ENCODE measurements around the gene PINK1. TPM values are rescaled to one million over a fixed set of nuclear protein-coding genes. Genes with fewer than 3 reads are reported as not detected.
A peak's percentile ranks its signal among the peaks of the same experiment; 100 is the strongest.

The PINK1 gene
- total RNA-seq, 1 donor from 2014 or later: 37.0 TPM

DNA sequence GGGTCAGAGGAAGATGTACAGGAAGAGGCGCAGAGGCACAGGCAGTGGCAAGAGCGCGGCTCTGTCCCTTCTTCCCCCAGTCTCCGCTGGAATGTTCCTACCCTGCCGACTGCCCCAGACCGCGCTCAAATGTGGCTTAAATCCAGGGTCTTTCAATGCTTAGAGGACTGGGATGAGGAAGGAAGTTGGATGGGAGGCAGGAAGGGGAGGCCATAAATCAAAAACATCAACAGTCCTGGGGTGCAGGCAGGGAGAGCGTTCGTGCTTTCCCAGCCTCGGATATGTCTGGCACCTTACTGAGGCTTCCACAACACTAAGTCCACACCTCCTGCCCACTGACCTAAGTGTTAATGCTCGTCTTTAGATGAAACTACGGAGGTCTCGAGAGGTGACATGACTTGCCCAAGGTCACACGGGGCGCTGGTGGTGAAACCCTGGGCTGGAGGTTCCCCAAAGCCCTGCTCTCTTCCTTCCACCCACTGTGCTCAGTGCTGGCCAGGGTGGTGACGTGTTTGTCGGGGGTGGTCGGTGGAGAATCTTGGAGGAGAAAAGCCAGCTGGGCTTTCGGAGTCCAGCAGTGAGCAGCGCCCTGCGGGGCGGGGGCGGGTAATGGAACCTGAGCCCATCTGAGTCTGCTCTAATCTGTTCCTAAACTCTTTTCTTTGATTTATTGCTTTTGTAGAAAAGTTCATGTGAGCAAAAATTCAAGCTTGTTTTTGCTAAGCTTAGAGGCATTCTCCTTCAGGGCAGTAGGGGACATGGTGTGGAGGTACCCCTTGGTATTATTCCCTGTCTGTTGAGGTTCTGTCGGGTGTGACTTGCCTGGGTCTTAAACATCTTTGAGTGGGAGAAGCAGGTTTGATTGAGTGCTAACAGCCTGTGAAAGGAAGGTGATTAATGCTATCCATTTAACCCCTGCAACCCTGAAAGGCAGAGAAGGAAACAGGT, 43.7 kb upstream of the PINK1 start:
- Mint-ChIP-seq H3K36me3 (no peaks in the 10 kb centered on the region), H3K4me3 (peak overlapping the region; percentile 35), H3K4me1 (ENCODE audit: unreplicated experiment) (peaks cover 19% of the 10 kb centered on the region), H3K27ac (peak overlapping the region; percentile 16), H3K27me3 (peaks cover 56% of the 10 kb centered on the region), H3K9me3 (no peaks in the 10 kb centered on the region)
- TF ChIP-seq, protein P1, sequence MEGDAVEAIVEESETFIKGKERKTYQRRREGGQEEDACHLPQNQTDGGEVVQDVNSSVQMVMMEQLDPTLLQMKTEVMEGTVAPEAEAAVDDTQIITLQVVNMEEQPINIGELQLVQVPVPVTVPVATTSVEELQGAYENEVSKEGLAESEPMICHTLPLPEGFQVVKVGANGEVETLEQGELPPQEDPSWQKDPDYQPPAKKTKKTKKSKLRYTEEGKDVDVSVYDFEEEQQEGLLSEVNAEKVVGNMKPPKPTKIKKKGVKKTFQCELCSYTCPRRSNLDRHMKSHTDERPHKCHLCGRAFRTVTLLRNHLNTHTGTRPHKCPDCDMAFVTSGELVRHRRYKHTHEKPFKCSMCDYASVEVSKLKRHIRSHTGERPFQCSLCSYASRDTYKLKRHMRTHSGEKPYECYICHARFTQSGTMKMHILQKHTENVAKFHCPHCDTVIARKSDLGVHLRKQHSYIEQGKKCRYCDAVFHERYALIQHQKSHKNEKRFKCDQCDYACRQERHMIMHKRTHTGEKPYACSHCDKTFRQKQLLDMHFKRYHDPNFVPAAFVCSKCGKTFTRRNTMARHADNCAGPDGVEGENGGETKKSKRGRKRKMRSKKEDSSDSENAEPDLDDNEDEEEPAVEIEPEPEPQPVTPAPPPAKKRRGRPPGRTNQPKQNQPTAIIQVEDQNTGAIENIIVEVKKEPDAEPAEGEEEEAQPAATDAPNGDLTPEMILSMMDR (conservative IDR thresholded peaks at IDR 0.05): no peak
- no peak for DNase-seq (ENCODE audit: extremely low spot score, unreplicated experiment)

- Mint-ChIP-seq H3K4me3 (peak overlapping the region; percentile 7), H3K9me3 (no peaks in the 10 kb centered on the region), H3K4me1 (ENCODE audit: unreplicated experiment) (peaks cover 19% of the 10 kb centered on the region), H3K27me3 (peaks cover 53% of the 10 kb centered on the region), H3K36me3 (no peaks in the 10 kb centered on the region), H3K27ac (no peak overlapping the region)
- no peak for DNase-seq (ENCODE audit: extremely low spot score, unreplicated experiment)
- TF ChIP-seq, protein P1 (conservative IDR thresholded peaks at IDR 0.05): no peak
Observed at GRCh38 chr1:20590306-20590777, 42.9 kb upstream of the PINK1 start.

DNA sequence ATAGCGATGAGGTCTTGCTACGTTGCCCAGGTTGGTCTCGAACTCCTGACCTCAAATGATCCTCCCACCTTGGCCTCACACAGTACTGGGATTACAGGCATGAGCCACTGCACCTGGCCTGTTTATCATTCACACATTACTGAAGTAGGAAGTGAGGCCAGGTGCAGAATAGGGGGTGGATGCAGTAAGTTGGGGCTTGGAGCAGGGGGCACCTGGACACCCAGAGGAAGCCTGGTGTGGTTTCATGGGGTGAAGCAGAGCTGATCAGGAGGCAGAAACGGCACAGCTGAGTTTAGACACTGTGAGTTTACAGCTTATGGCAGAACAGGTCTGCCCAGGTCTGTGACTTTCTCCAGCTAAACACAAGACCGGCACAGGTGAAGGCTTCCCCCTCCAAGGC, 39.5 kb upstream of the PINK1 start:
- Mint-ChIP-seq H3K4me3 (no peak overlapping the region), H3K9me3 (no peaks in the 10 kb centered on the region), H3K27ac (no peak overlapping the region), H3K4me1 (ENCODE audit: unreplicated experiment) (peaks cover 19% of the 10 kb centered on the region), H3K27me3 (peaks cover 38% of the 10 kb centered on the region), H3K36me3 (no peaks in the 10 kb centered on the region)
- TF ChIP-seq, protein P1 (conservative IDR thresholded peaks at IDR 0.05): no peak
- DNase-seq (ENCODE audit: extremely low spot score, unreplicated experiment): no peak

GRCh38 chr1:20594746-20595145, 38.5 kb upstream of the PINK1 start:
- Mint-ChIP-seq H3K4me3 (no peak overlapping the region), H3K4me1 (ENCODE audit: unreplicated experiment) (peaks cover 13% of the 10 kb centered on the region), H3K27ac (no peak overlapping the region), H3K9me3 (no peaks in the 10 kb centered on the region), H3K27me3 (peaks cover 30% of the 10 kb centered on the region), H3K36me3 (no peaks in the 10 kb centered on the region)
- no peak for DNase-seq (ENCODE audit: extremely low spot score, unreplicated experiment)
- TF ChIP-seq, protein P1 (conservative IDR thresholded peaks at IDR 0.05): no peak

GRCh38 chr1:20596106-20596505, 37.2 kb upstream of the PINK1 start:
- TF ChIP-seq, protein P1 (conservative IDR thresholded peaks at IDR 0.05): no peak
- Mint-ChIP-seq H3K27ac (no peak overlapping the region), H3K36me3 (no peaks in the 10 kb centered on the region), H3K9me3 (no peaks in the 10 kb centered on the region), H3K4me3 (no peak overlapping the region), H3K27me3 (peaks cover 20% of the 10 kb centered on the region), H3K4me1 (ENCODE audit: unreplicated experiment) (peaks cover 4% of the 10 kb centered on the region)
- no peak for DNase-seq (ENCODE audit: extremely low spot score, unreplicated experiment)
